MM.1S (cell line): ENCODE data around the gene ZNF823.

Experiments used
- DNase-seq: peaks from one replicate; pipeline ENCODE4 v3.0.0-alpha.2; 2015
- H2AFZ ChIP-seq: fragments of 300-600 bp; sonication (generic); 2 replicates; pipeline ENCODE4 v1.6.0; 2016; ENCODE audit warnings: antibody characterized with exemption, low read length
- H3F3A ChIP-seq: fragments of 300-600 bp; sonication (generic); 2 replicates; pipeline ENCODE4 v1.6.1; 2016; ENCODE audit warnings: mild to moderate bottlenecking, antibody characterized with exemption, low read length, moderate library complexity, mixed read lengths; ENCODE audit not compliant: insufficient read depth
- H3K27ac ChIP-seq: fragments of 300-600 bp; sonication (generic); 2 replicates; pipeline ENCODE4 v1.5.1; 2016; ENCODE audit warnings: mild to moderate bottlenecking, low read length
- H3K27me3 ChIP-seq: fragments of 300-600 bp; sonication (generic); replicated peaks from 2 replicates; pipeline ENCODE4 v1.6.0; 2016; ENCODE audit warnings: low read length; ENCODE audit not compliant: insufficient read depth
- H3K36me3 ChIP-seq: fragments of 300-600 bp; sonication (generic); replicated peaks from 2 replicates; pipeline ENCODE4 v1.6.1; 2016; ENCODE audit warnings: mild to moderate bottlenecking, low read length, mixed read lengths; ENCODE audit not compliant: insufficient read depth
- H3K4me1 ChIP-seq: fragments of 300-600 bp; sonication (generic); 2 replicates; pipeline ENCODE4 v1.6.1; 2016; ENCODE audit warnings: low read length, mixed read lengths
- H3K4me2 ChIP-seq: fragments of 300-600 bp; sonication (generic); 2 replicates; pipeline ENCODE4 v1.6.0; 2016; ENCODE audit warnings: low read depth, low read length
- H3K4me3 ChIP-seq: fragments of 300-600 bp; sonication (generic); 2 replicates; pipeline ENCODE4 v1.5.1; 2016; ENCODE audit warnings: low read length, mixed read lengths
- H3K79me2 ChIP-seq: fragments of 300-600 bp; sonication (generic); 2 replicates; pipeline ENCODE4 v1.6.1; 2016; ENCODE audit warnings: mixed run types, low read length, mixed read lengths
- H3K9ac ChIP-seq: fragments of 300-600 bp; sonication (generic); 2 replicates; pipeline ENCODE4 v1.6.1; 2016; ENCODE audit warnings: low read length, mixed read lengths
- H3K9me2 ChIP-seq: fragments of 300-600 bp; sonication (generic); replicated peaks from 2 replicates; pipeline ENCODE4 v1.6.1; 2016; ENCODE audit warnings: mild to moderate bottlenecking, low read length, mixed read lengths; ENCODE audit not compliant: insufficient read depth
- H3K9me3 ChIP-seq: fragments of 300-600 bp; sonication (generic); replicated peaks from 2 replicates; pipeline ENCODE4 v1.6.1; 2016; ENCODE audit warnings: mild to moderate bottlenecking, low read length, mixed read lengths; ENCODE audit not compliant: insufficient read depth
- H4K20me1 ChIP-seq: fragments of 300-600 bp; sonication (generic); 2 replicates; pipeline ENCODE4 v1.6.1; 2016; ENCODE audit warnings: mild to moderate bottlenecking, low read length, moderate library complexity, mixed read lengths; ENCODE audit not compliant: insufficient read depth
- EZH2 ChIP-seq: fragments of 300-600 bp; sonication (generic); optimal IDR thresholded peaks from 2 replicates; pipeline ENCODE3; 2017; ENCODE audit warnings: low read depth, mild to moderate bottlenecking, antibody characterized with exemption, low read length, mixed read lengths
- EZH2phosphoT487 ChIP-seq: fragments of 300-600 bp; sonication (generic); IDR thresholded peaks from 2 replicates; pipeline ENCODE4 v1.6.1; 2018; ENCODE audit warnings: antibody characterized with exemption, low read length
- TF ChIP-seq, protein P1 (sequence below): fragments of 300-600 bp; sonication (generic); IDR thresholded peaks from 2 replicates; pipeline ENCODE4 v1.5.1; 2016; ENCODE audit warnings: antibody characterized with exemption, low read length, mixed read lengths

Gene ZNF823

GRCh38 chr19:11763611-11764010 lies 24.9 kb upstream of the ZNF823 start:
- 0 out of 2 replicates have a peak, but pooled peaks cover 6% of the 10 kb centered on the region for H3F3A ChIP-seq
- H3K9me2 ChIP-seq, result no peaks in the 10 kb centered on the region
- H3K4me2 ChIP-seq, result peak overlapping the region; percentile 80; the same call in 1 of the 2 replicates
- H3K79me2 ChIP-seq, result peaks cover 15% of the 10 kb centered on the region
- H3K27ac ChIP-seq, result no peak overlapping the region; the same call in 1 of the 2 replicates
- no peaks in the 10 kb centered on the region for H3K9me3 ChIP-seq
- no peak for DNase-seq
- no peak overlapping the region for H3K4me3 ChIP-seq
- no peaks in the 10 kb centered on the region for H4K20me1 ChIP-seq
- no peak overlapping the region for H3K9ac ChIP-seq
- no peaks in the 10 kb centered on the region for H3K36me3 ChIP-seq
- peaks cover 9% of the 10 kb centered on the region; the same call in 1 of the 2 replicates for H3K4me1 ChIP-seq
- TF ChIP-seq, protein P1, sequence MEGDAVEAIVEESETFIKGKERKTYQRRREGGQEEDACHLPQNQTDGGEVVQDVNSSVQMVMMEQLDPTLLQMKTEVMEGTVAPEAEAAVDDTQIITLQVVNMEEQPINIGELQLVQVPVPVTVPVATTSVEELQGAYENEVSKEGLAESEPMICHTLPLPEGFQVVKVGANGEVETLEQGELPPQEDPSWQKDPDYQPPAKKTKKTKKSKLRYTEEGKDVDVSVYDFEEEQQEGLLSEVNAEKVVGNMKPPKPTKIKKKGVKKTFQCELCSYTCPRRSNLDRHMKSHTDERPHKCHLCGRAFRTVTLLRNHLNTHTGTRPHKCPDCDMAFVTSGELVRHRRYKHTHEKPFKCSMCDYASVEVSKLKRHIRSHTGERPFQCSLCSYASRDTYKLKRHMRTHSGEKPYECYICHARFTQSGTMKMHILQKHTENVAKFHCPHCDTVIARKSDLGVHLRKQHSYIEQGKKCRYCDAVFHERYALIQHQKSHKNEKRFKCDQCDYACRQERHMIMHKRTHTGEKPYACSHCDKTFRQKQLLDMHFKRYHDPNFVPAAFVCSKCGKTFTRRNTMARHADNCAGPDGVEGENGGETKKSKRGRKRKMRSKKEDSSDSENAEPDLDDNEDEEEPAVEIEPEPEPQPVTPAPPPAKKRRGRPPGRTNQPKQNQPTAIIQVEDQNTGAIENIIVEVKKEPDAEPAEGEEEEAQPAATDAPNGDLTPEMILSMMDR, result no peak
- TF ChIP-seq EZH2phosphoT487, result no peak
- no peak for TF ChIP-seq EZH2
- H3K27me3 ChIP-seq, result no peaks in the 10 kb centered on the region
- H2AFZ ChIP-seq, result no peak overlapping the region

DNA sequence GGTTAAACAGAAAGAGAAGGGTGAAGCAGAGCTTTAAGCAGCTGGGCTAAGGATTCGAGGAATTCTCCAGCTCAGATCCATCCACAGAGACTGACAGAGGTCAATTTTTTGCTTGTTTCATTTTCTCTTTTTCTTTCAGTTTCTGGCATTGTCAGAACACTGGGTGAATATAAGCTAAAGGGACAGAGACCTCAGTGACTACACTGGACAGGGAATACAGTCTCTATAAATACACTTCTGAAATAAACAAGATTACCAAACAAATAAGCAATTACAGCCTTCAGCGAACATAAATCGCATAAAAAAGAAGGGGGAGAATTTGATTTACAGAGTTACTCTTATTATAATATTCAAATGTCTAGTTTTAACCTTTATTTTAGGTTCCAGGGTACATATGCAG lies 24.4 kb upstream of the ZNF823 start:
- Histone ChIP-seq H3K9ac (peak overlapping the region; percentile 45; the same call in 1 of the 2 replicates), H3K9me3 (no peaks in the 10 kb centered on the region), H4K20me1 (no peaks in the 10 kb centered on the region), H3K27me3 (no peaks in the 10 kb centered on the region), H3K4me3 (peak overlapping the region; percentile 51), H3F3A (0 out of 2 replicates have a peak, but pooled peaks cover 6% of the 10 kb centered on the region), H3K27ac (peak overlapping the region; percentile 16; the same call in 1 of the 2 replicates), H3K79me2 (peaks cover 10% of the 10 kb centered on the region), H3K9me2 (no peaks in the 10 kb centered on the region), H3K4me2 (peak overlapping the region; percentile 80), H3K36me3 (no peaks in the 10 kb centered on the region), H3K4me1 (peaks cover 9% of the 10 kb centered on the region; the same call in 1 of the 2 replicates), H2AFZ (peak overlapping the region; percentile 22; the same call in 1 of the 2 replicates)
- no peak for TF ChIP-seq EZH2phosphoT487
- TF ChIP-seq, protein P1, result no peak
- no peak for TF ChIP-seq EZH2
- peak; percentile 59 for DNase-seq

GRCh38 chr19:11759805-11760204 lies 21.1 kb upstream of the ZNF823 start:
- H3K4me2 ChIP-seq, result no peak overlapping the region
- H4K20me1 ChIP-seq, result no peaks in the 10 kb centered on the region
- no peak overlapping the region for H3K9ac ChIP-seq
- H3F3A ChIP-seq, result 0 out of 2 replicates have a peak, but pooled peaks cover 6% of the 10 kb centered on the region
- no peaks in the 10 kb centered on the region for H3K36me3 ChIP-seq
- no peaks in the 10 kb centered on the region for H3K4me1 ChIP-seq
- no peak overlapping the region for H3K4me3 ChIP-seq
- no peaks in the 10 kb centered on the region for H3K9me2 ChIP-seq
- DNase-seq, result no peak
- H3K27me3 ChIP-seq, result no peaks in the 10 kb centered on the region
- no peaks in the 10 kb centered on the region for H3K9me3 ChIP-seq
- no peaks in the 10 kb centered on the region for H3K79me2 ChIP-seq
- TF ChIP-seq, protein P1, result no peak
- no peak for TF ChIP-seq EZH2
- TF ChIP-seq EZH2phosphoT487, result no peak
- H3K27ac ChIP-seq, result no peak overlapping the region
- no peak overlapping the region for H2AFZ ChIP-seq
